GM18520 (cell line): ENCODE measurements around the gene KRT74.

Source experiments
- ATAC-seq: cut with Tn5 transposase; IDR thresholded peaks from one replicate; pipeline ENCODE4 v1.9.1; 2021; ENCODE audit not compliant: unreplicated experiment

Gene KRT74

DNA sequence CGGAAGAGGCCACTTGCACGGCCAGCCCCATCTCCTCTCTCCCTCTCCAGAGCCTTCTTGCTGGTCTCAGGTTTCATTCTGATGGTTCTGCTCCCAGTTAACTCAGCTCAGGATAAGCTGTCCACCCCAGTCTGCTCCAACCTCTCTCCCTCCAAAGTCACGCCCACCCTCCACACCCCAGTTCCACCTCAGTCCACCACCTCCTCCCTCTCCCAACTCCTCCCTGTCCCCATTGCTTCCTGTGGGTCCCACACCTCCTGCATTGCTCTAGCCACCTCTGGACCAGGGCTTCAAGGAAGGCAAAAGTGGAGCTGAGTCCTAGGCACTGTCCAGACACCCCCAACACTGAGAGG is 33.8 kb downstream of the KRT74 start:
- no peak for ATAC-seq

DNA sequence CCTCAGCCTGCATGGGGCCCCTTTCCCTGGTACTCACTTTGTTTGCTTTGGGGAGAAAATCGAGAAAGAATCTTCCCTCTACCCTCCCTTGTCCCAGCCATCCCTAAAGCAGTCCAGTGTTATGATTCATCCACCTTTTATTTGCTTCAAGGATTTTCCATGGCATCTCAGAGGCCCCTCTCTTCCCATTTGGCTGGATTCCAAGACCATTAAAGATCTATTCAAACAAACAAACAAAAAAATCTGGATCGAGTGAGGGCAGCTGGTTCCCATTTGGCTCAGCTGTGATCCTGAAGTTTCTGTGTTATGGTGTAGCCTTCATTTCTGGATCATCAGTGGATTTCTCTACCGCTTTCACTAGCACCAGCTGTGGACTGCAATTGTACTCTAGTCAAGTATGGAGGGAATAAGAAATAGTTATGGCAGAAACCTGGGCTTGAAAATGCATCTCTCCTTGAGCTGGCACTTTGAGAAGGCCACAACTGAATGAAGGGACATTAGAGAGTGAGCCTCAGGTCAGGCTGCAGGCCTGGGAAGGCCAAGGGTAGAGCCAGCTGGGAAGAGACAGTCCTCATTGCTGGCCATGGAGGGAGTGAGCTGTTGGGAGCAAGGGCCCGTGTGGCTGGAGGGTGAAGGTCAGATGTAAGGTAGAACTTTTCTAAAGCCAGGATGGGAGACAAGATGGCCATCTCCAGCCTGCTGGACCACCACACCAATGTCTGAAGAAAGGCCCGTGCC is 34.4 kb downstream of the KRT74 start:
- ATAC-seq, result no peak

DNA sequence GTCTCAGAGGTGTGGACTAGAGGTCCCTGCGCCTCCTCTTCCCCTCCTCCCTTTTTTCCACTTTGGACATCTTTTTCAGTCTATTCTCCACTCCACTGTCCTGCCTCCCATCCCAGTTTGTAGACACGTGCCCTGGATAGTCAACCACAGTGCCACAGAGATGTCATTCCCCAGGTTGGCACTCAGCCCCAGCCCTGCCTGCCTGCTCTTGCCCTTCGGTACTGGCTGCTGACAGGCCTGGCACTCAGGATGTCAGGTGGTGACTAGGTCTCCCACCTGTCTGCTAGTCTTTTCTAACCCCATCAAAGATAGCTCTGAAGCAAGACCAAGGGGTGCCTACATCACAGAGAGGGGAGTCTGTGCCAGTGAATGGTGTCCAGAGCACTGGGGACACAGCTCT is 36.5 kb downstream of the KRT74 start:
- no peak for ATAC-seq

DNA sequence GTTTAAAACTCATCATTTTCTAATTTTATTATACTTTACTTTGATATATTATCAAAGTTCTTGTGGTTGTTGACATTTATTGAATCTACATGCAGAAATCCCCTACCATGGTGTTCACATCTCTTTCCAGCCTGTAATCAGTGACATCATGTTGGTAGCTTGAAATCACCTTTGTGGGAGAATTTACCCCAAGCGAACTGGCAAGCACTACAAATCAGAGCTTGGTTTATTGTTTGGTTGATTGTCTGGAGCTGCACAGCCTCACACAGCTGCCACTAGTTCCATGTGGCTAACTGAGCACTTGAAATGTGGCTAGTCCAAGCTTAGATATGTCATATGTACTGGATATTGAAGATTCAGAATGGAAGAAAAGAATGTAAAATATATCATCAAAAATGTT is 38.1 kb downstream of the KRT74 start:
- no peak for ATAC-seq

DNA sequence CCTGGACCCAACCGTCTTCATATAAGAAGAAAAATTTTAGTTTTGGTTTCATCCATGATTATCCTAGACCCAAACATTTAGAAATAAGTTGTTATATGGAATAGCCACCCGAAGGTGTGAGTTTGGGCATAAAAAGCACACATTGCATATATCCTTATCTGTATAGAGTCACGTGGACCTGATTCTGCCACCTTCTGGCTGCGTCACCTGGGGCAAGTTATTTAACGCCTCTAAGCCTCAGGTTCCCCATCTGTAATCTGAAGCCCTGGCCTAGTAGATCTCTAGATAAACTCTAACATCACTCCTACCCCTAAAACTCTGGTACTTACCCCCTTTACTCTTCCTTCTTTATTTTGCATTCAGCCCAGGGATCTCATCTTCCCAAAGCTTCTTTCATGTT is 39.2 kb downstream of the KRT74 start:
- ATAC-seq, result no peak

DNA sequence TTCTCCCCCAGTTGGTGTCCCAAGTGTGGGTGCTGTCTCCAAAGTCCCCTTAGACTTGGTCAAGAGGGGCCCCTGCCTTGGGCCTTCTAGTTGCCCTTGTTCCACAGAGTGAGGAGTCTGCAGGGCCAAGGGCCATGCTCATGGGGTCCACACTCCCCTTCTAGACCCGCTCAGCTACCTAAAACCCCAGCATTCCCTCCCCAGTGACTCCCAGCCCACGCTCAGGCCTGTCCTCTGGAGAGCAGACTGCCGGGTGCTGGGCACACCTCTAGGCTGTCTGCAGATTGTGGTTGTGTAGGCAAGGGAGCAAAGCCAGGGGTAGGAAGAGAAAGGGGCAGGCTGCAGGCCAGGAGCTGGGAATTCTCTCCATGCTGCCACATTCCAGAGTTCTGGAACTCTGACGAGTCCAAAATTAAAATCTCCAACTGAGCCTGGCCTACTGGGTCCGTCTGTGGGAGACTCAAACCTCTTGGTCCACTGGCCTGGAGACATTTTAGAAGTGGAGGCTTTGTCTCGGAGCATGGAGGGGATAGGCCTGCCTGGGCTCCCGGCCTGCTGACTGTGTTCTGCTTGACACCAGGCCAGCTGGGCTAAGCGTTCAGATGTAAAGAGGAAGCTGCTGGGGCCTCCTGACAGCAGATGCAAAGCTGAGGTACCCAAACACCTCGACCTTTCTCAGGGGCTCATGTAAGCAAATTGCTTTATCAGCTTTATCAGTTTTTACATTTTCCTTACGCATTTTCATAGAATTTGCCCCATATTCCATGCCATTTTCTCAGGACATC is 39.8 kb downstream of the KRT74 start:
- no peak for ATAC-seq

DNA sequence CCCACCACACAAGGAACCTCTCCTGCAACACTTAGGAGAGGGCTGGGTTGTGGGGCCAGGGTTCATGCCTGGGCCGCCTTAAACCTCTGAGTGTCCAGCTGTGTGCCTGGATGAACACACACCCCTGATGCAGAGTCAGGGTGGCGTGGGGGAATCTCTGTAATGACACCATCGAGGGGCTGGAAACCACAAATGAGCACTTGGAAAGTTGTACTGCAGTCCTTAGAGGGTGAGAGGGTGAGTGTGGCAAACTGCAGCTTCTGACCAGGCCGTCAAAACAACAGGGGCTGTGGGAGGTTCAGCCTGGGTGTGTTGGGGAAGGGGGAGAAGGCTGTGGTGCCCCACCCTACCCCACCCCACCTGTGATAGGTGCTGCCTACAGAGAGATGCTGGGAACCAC is 41.0 kb downstream of the KRT74 start:
- no peak for ATAC-seq

DNA sequence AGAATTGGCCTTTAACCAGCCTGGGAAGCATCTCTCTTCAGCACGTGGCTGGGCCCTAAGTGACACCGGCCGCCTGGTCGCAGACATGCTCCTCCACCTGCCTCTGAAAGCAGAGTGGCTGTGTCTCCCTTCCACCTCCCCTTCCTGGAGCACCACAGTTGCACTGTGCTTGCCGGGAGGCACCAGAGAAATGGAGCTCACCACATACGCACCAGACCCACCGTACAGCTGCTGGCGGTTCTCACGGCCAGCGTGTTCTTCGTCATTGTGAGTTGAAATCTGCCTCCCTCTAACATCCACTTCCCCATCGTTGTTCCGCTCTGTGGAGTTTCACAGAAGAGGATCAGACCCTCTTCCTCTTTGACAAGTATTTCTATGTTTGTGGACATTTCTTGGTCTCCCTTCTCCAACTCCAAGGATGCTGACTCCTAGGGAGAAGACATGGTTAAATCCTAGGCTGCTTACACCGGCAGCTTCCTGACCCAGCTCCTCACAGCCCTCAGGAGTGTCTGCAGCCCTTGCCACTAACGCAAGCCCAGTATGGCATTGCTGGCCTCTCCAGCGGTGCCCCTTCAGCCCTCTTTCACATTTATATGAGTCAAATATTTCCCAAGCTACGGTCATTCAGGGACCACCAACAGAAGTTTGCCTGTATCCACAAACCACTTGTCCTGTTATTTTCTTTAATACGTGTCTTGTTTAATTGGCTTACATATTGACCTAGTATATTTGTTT is 41.9 kb downstream of the KRT74 start:
- no peak for ATAC-seq

DNA sequence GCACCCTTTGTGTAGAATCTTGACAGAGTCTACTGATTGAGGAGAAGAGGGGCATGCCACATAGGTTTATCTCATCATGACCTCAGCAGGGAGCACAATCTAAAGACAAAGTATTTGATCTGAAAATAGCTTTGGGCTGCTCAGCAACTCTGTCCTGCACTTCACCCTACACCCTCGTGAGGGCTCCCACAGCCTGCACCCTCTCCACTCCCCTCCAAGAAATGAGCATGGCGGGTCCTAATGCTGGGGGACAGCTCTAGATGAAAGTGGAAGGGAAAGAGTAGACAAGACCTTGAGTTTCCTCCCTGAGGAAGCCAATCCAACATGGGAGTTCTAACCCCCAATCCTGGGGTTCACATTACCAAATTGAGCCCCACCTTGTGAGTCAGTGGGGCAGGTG is 42.7 kb downstream of the KRT74 start:
- ATAC-seq, result no peak

DNA sequence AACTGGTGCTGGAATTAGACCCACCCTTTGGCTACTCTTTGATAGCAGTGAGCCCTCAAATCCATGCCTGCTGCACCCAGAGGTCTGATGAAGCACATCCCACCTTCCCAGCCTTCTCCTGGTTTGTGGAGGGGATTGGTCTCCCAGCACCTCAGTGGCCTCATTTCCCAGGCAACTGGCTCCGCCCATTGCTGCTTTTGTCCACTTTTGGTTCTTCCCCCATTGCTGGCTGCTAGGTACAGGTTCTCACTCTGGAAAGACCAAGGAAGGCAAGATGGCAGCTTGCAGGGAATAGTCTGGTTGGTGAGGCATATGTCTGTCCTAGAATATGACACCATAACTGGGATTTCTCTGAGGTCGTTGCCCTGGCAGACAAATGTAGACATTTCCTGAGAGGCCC is 43.3 kb downstream of the KRT74 start:
- no peak for ATAC-seq

DNA sequence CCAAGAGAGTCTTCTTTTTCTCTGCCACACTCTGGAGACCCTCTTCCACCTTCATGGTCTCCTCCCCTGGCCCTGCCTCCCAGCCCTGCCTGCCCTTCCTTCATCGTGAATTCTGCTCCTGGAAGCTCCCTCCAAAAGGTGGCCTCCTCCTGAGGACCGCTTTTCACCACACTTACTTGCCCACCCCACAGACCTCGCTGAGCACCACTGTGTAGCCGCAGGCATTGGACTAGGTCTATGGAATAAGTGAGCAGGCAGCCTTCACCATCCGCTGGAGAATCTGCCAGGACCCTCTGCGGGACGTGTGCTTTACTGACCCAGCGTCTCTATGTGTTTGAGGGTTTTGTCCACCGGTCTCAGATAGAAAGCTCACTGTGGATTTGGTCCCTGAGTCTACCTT is 43.8 kb downstream of the KRT74 start:
- ATAC-seq, result no peak

DNA sequence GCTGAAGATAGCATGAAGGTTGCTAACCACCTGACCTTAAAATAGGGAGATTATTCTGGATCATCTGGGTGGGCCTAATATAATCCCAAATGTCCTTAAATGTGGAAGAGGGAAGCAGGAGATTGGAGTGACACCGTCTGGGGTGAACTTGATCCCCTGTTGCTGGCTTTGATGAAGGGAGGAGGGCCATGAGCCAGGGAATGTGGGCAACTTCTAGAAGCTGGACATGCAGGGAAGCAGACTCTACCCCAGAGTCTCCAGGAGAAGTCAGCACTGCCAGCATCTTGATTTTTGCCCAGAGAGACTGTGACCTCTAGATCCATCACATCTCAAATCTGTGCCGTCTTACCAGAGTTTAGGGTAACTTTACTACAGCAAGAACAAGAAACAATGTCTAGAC is 44.2 kb downstream of the KRT74 start:
- no peak for ATAC-seq

DNA sequence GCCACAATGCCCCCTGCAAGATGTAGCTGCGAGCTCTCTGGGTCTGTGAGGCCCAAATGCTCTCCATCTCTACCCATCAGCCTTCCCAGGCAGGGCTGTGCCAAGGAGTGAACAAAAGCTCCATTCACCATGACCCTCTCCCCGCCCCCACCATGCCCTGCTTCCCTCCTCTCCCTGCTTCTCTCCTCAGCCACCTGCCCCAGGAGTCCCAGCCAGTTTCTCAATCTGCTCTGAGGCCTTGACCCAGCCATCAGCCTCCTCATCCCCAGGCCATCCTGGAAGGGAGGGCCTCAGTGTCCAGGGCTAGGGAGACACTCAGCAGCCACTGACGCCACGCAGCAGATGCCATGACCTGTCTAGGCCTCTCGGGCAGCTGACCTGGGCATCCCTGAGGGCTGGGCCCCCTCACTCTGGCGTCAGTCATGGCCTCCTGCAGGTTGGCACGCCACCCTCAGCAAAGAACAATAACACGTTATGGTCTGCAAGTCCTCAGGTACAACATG is 45.0 kb downstream of the KRT74 start:
- no peak for ATAC-seq

DNA sequence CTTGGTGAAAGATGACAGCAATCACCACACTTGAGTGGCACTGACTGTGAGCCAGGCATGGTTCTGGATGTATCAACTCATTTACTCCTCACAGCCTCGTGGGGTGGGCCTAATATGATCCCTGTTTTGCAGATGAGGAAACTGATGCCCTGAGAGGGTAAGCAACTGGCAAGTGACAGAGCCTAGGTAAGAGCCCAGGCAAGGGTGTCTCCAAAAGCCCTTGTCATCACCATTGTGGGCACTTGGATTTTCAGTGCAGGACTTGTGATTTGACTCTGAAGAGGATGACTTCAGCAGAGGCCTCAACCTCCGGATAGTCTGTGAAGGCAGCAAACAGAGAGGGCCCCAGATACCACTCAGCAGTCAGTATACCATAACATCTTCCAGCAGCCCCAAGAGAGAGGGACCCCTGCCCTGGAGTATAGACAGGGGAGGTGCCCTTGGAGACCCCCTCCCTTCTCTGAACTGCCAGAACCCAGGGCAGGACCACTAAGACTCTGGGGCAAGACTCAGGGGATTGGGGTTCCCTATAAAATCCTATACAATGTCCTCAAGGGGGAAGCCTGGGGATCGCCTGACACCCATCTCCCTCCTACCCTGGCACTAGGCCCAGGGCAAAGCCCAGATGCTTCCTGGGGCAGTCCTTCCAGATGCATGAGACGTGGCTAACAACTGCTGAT is 46.4 kb downstream of the KRT74 start:
- ATAC-seq, result no peak

DNA sequence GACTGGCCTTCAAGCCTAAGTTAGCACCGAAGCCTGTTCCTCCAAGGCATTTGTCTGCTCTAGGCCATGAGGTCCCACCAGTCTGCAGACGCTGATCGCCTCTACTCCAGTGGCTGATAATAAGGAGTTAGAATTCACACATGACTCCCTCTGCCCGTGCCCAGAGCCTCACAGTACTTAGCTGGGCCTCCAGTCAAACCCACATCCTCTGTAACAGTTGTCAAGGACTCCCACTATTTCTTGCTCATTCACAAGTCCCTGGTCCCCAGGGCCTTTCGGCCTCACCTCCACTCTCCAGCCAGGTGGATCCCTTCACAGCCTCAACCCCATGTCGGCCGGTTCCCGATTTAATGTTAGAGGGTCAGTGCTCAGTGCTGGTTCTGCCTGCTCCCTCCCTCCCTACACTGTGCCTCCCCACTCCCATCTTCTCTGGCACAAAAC is 47.1 kb downstream of the KRT74 start:
- no peak for ATAC-seq

DNA sequence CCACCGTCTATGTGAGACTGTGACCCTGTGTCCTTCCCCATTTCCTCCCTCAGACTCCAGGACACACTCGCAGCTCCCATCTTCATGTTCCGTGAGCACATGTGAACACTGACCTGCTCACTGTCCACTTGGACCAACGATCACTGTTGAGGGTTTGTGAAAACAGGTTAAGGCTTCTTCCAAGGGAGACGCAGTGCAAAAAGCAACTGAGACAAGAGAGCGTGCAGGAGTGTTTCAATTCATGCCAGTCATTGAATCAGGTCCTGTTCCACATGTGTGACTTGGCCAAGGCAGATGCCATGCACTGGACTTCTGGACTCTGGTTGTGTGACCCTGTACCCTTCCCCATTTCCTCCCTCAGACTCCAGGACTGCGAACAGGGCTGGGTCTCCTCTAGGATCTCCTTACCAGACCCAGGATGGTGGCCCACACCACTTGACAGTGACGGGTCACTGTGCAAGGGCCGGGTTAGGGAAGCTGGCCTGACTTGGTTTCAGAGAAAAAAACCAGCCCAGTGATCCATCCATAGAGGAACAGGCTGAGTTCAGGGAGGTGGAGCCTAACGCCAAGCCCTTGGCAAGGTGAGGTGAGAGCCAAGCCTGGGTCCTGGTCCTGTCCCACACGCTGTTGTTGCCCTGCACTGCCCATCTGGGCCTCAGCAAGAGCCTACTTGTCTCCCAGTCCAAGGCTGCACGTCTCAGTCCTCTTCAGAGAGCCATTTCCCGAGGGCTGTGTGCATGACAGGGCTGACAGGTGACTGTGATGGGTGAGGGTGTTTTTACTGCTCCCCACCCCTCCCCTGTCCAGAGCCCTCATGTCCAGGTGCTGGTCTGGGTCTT is 47.8 kb downstream of the KRT74 start:
- no peak for ATAC-seq

DNA sequence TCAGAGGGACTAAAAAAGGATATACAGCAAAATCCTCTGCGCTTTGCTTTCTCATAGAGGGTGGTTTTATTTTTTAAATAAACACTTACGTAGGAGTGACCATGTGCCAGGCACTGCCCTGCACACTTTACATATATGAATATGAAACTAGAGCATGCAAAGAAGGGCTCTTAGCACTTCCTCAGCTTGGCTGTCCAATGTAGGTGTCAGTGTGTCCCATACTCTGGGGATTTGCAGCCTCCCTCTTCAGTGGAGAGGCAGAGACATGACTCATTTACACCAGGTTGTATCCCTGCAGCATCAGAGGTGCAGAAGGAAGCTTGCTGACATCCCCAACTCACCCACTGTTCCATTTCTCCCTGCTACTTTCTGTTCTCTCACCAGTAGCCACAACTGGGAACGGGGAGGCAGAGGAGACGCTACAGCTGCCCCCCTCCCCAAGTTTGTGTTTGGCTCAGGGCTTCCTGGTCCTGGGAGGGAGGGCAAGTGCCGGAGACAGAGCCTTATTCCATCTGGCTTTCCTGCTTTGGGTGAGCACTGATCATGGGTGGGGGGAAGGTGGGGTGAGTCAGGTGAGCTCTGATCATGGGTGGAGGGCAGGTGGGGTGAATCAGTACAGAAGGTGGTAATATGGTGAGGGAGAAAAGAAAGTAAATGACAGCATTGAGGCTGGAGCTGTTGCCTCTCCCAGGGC is 48.6 kb downstream of the KRT74 start:
- no peak for ATAC-seq

DNA sequence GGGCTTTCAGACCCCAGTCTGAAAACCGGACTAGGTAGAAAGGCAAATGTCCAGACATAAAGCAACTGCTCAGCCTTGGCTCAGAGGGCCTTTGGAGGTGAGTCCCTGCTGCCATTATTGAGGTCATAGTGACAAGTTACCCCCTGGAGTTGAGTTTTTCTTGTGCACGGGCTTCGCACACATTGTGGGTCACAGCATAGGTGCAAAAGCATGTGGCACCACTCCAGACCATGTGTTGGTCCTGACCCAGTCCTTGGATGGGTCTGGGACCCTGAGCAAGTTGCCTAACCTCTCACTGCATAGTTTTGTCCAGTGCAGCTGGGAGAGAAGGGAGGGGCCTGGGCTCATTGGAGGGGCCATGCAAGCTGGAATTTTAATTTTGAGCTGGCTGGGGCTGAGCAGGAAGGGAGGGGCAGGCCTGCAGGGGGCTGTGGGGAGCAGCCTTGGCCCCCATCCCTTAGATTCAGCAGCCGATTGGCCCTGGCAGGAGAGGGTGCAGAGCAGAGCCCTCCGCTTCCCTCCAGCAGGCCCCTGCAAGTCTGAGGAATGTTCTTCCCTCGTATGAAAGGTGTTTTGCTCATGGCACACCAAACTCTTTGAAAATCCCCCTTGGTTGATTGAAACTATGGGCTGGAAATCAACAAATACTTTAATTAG is 49.3 kb downstream of the KRT74 start:
- no peak for ATAC-seq

DNA sequence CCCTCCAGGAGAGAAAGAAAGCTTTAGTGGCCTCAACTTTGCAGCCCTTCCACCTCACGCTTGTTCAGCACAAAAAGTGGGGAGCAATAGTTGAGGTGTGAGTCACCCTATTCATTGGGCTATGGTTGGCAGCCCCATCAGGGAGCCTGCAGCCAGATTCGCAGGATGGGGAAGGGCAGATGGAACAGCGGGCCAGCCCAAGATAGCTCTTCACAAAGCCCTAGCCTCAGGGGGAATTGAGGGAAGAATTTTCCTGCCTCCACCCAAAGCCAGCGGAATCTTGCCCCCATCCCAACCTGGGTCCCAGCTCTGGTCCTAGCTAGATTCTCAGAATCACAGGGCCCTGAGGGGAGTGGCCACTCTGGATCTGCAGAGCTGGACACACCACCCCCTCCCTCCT is 49.8 kb downstream of the KRT74 start:
- ATAC-seq, result no peak
